ENCODE data around the gene SEMA4D. TPM values are rescaled to one million over a fixed set of nuclear protein-coding genes. Genes with fewer than 3 reads are reported as not detected.

SEMA4D gene
- total and polyA plus RNA-seq, 2 of the 13 experiments (the other 11 are each of a cell fraction or from before 2014, with no cell fraction given): 0.13 to 0.16 TPM

DNA sequence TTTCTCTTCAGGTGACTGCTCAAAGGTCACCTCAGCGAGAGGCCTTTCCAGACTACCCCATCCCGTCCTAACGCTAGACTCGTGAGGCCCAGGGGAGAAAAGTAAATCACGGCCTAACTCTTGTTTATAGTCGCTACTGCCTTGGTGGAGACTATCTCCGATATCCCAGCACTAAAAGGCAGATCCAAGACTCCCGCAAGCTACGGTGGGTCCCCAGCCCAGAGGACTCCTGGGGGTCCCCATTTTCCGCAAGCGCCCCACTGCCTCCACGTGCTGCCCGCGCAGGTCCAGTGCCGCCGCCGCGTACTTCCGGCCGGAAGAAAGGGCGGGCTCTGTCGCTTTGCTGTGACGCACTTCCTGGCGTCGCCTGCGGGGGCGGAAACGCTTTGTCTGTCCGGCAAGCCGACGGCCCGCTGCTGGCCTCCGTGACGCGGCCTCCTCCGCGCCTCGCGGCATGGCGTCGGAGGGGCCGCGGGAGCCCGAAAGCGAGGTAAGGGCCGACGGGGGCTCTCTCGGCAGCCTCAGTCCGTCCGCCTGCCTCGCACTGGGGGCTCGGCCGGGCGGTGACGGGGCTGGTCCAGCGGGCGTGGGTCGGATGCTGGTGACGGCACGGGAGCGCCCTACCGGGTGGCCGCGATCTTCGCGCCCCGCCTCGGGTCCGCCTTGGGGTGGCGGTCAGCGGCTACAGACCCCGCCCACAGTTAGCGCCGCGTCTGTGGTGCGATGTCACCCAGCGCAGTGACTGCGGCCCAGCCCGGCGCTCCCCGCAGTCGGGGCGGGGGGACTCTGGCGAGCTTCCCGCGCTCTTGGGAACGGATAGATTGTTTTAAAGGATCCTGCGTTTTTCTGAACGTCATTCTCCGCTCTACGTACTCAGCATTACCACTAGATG, 179.5 kb downstream of the SEMA4D start, which contains the start of gene SECISBP2 (continued):
- TF ChIP-seq, protein P1, sequence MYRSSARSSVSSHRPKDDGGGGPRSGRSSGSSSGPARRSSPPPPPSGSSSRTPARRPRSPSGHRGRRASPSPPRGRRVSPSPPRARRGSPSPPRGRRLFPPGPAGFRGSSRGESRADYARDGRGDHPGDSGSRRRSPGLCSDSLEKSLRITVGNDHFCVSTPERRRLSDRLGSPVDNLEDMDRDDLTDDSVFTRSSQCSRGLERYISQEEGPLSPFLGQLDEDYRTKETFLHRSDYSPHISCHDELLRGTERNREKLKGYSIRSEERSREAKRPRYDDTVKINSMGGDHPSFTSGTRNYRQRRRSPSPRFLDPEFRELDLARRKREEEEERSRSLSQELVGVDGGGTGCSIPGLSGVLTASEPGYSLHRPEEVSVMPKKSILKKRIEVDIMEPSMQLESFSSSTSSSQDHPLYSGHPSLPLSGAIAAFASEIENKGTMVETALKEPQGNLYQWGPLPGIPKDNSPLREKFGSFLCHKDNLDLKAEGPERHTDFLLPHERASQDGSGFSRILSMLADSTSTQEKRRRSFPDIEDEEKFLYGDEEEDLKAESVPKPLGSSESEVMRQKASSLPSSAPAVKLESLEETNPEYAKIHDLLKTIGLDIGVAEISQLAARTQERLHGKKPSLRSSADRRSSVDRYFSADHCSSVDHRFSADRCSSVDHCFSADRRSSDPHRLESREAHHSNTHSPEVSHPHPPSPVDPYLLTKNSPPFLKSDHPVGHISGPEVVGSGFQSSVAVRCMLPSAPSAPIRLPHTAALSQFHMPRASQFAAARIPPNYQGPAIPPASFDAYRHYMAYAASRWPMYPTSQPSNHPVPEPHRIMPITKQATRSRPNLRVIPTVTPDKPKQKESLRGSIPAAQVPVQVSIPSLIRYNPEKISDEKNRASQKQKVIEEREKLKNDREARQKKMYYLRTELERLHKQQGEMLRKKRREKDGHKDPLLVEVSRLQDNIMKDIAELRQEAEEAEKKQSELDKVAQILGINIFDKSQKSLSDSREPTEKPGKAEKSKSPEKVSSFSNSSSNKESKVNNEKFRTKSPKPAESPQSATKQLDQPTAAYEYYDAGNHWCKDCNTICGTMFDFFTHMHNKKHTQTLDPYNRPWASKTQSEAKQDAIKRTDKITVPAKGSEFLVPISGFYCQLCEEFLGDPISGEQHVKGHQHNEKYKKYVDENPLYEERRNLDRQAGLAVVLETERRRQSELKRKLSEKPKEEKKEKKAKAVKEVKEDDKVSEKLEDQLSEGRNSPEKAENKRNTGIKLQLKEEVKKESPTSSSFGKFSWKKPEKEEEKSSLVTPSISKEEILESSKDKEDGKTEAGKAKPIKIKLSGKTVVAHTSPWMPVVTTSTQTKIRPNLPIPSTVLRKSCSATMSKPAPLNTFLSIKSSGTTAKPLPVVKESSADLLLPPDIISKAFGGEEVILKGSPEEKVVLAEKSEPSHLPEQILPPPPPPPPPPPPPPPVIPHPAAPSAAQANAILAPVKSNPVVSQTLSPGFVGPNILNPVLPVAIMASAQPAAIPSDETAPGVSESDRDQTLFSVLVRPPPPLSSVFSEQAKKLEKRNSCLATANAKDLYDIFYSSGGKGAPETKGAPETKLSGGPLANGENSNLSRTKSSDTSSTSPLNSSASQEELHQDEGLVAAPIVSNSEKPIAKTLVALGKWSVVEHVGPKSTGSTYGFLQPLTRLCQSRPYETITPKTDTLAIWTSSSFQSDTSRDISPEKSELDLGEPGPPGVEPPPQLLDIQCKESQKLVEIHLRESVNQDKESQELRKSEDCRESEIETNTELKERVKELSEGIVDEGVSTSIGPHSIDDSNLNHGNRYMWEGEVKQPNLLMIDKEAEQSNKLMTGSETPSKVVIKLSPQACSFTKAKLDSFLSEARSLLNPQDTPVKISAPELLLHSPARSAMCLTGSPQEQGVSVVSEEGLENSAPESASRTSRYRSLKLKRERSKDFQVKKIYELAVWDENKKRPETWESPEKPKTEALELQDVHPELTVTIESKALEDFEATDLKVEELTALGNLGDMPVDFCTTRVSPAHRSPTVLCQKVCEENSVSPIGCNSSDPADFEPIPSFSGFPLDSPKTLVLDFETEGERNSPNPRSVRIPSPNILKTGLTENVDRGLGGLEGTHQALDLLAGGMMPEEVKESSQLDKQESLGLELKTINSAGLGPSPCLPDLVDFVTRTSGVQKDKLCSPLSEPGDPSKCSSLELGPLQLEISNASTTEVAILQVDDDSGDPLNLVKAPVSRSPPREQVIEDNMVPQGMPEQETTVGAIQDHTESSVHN (CRISPR knock-in tag; IDR thresholded peaks at IDR 0.05): no peak
- TF ChIP-seq, protein P2, sequence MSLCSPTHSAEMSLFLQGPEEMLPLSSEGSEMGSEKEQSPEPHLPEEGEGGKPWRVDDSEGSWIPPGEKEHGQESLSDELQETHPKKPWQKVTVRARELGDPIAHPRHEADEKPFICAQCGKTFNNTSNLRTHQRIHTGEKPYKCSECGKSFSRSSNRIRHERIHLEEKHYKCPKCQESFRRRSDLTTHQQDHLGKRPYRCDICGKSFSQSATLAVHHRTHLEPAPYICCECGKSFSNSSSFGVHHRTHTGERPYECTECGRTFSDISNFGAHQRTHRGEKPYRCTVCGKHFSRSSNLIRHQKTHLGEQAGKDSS (CRISPR knock-in tag; IDR thresholded peaks at IDR 0.05; ENCODE audit: borderline replicate concordance, low read depth): peak; percentile 56; the same call in 1 of the 2 replicates
- TF ChIP-seq, protein P3, sequence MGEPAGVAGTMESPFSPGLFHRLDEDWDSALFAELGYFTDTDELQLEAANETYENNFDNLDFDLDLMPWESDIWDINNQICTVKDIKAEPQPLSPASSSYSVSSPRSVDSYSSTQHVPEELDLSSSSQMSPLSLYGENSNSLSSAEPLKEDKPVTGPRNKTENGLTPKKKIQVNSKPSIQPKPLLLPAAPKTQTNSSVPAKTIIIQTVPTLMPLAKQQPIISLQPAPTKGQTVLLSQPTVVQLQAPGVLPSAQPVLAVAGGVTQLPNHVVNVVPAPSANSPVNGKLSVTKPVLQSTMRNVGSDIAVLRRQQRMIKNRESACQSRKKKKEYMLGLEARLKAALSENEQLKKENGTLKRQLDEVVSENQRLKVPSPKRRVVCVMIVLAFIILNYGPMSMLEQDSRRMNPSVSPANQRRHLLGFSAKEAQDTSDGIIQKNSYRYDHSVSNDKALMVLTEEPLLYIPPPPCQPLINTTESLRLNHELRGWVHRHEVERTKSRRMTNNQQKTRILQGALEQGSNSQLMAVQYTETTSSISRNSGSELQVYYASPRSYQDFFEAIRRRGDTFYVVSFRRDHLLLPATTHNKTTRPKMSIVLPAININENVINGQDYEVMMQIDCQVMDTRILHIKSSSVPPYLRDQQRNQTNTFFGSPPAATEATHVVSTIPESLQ (CRISPR knock-in tag; conservative IDR thresholded peaks at IDR 0.05): no peak
- TF ChIP-seq SOX5 (CRISPR knock-in tag; IDR thresholded peaks at IDR 0.05; ENCODE audit: borderline replicate concordance) (peak; percentile 27; the same call in 1 of the 2 replicates), SMARCE1 (IDR thresholded peaks at IDR 0.05; ENCODE audit: borderline replicate concordance) (no peak), SMAD9 (CRISPR knock-in tag; IDR thresholded peaks at IDR 0.05) (no peak), NR2F6 (IDR thresholded peaks at IDR 0.05) (no peak), NR2F6 (CRISPR knock-in tag; IDR thresholded peaks at IDR 0.05) (peak; percentile 21; the same call in 1 of the 2 replicates), HOXA3 (CRISPR knock-in tag; IDR thresholded peaks at IDR 0.05) (peak; percentile 96), RARG (CRISPR knock-in tag; IDR thresholded peaks at IDR 0.05; ENCODE audit: low read depth) (no peak), TSC22D2 (CRISPR knock-in tag; IDR thresholded peaks at IDR 0.05; ENCODE audit: borderline replicate concordance) (peak; percentile 42; the same call in 1 of the 2 replicates), NR1H2 (CRISPR knock-in tag; IDR thresholded peaks at IDR 0.05; ENCODE audit: borderline replicate concordance, low read depth) (peak; percentile 68; the same call in 1 of the 2 replicates), ZNF546 (CRISPR knock-in tag; conservative IDR thresholded peaks at IDR 0.05) (no peak; the same call in 1 of the 2 replicates)
- TF ChIP-seq, protein P4, sequence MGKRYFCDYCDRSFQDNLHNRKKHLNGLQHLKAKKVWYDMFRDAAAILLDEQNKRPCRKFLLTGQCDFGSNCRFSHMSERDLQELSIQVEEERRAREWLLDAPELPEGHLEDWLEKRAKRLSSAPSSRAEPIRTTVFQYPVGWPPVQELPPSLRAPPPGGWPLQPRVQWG (CRISPR knock-in tag; IDR thresholded peaks at IDR 0.05; ENCODE audit: borderline replicate concordance, low read depth): no peak
